Neural cell (in vitro differentiated cells): ENCODE results near the gene PLBD1. TPM values are rescaled to one million over a fixed set of nuclear protein-coding genes. Genes with fewer than 3 reads are reported as not detected.

Experiments
- H2AFZ ChIP-seq: fragments of 200-600, 300-800 bp; sonication (generic), shearing (Covaris generic); 2 replicates; pipeline ENCODE4 v1.6.0; 2014; ENCODE audit warnings: low read depth, mild to moderate bottlenecking, antibody characterized with exemption, low read length, moderate library complexity
- H3F3A ChIP-seq: fragments of 200-600 bp; shearing (Covaris generic); 2 replicates; pipeline ENCODE4 v1.6.1; 2016; ENCODE audit warnings: mild to moderate bottlenecking, moderate library complexity, mixed read lengths, antibody characterized with exemption, low read length; ENCODE audit not compliant: insufficient read depth, poor library complexity, severe bottlenecking
- H3K27ac ChIP-seq: fragments of 200-600, 300-800 bp; sonication (generic), shearing (Covaris generic); 2 replicates; pipeline ENCODE4 v1.5.1; 2014; ENCODE audit warnings: mild to moderate bottlenecking, low read length, moderate library complexity
- H3K27me3 ChIP-seq: fragments of 300-800, 200-600 bp; sonication (generic), shearing (Covaris generic); 2 replicates; pipeline ENCODE4 v1.6.0; 2014; ENCODE audit warnings: mild to moderate bottlenecking, low read depth, low read length, moderate library complexity; ENCODE audit not compliant: insufficient read depth
- H3K36me3 ChIP-seq: fragments of 300-800, 200-600 bp; sonication (generic), shearing (Covaris generic); 2 replicates; pipeline ENCODE4 v1.5.1; 2014; ENCODE audit warnings: mild to moderate bottlenecking, antibody characterized with exemption, low read length, moderate library complexity; ENCODE audit not compliant: insufficient read depth
- H3K4me2 ChIP-seq: fragments of 300-800, 200-600 bp; sonication (generic), shearing (Covaris generic); 2 replicates; pipeline ENCODE4 v1.6.0; 2014; ENCODE audit warnings: mild to moderate bottlenecking, low read length
- H3K4me3 ChIP-seq: fragments of 300-800, 200-600 bp; sonication (generic), shearing (Covaris generic); 2 replicates; pipeline ENCODE4 v1.5.1; 2014; ENCODE audit warnings: mild to moderate bottlenecking, low read length, moderate library complexity
- H3K79me2 ChIP-seq: fragments of 200-600 bp; shearing (Covaris generic); replicated peaks from 2 replicates; pipeline ENCODE4 v1.6.0; 2014; ENCODE audit warnings: mild to moderate bottlenecking, low read length, moderate library complexity; ENCODE audit not compliant: insufficient read depth
- H3K9ac ChIP-seq: fragments of 300-800, 200-600 bp; sonication (generic), shearing (Covaris generic); 2 replicates; pipeline ENCODE4 v1.6.1; 2016; ENCODE audit warnings: mild to moderate bottlenecking, low read length, mixed read lengths
- H3K9me2 ChIP-seq: fragments of 200-600 bp; shearing (Covaris generic); 2 replicates; pipeline ENCODE4 v1.6.1; 2016; ENCODE audit warnings: mild to moderate bottlenecking, low read length, mixed read lengths; ENCODE audit not compliant: insufficient read depth
- H3K9me3 ChIP-seq: fragments of 200-600, 300-800 bp; sonication (generic), shearing (Covaris generic); 2 replicates; pipeline ENCODE4 v1.6.1; 2016; ENCODE audit warnings: mild to moderate bottlenecking, mixed run types, low read length, moderate library complexity, mixed read lengths
- H4K20me1 ChIP-seq: fragments of 200-600 bp; shearing (Covaris generic); 2 replicates; pipeline ENCODE4 v1.6.1; 2016; ENCODE audit warnings: mild to moderate bottlenecking, mixed run types; ENCODE audit not compliant: insufficient read depth
- EP300 ChIP-seq: fragments of 450-650 bp; conservative IDR thresholded peaks from 2 replicates; pipeline ENCODE4 v1.6.1; 2014; ENCODE audit warnings: antibody characterized with exemption, mild to moderate bottlenecking, moderate library complexity; ENCODE audit not compliant: poor library complexity, severe bottlenecking
- EZH2 ChIP-seq: fragments of 200-600, 300-800 bp; shearing (Covaris generic), sonication (generic); IDR thresholded peaks from 2 replicates; pipeline ENCODE4 v1.6.1; 2014; ENCODE audit warnings: antibody characterized with exemption, low read length, borderline replicate concordance, mild to moderate bottlenecking; ENCODE audit not compliant: insufficient read depth, poor library complexity, severe bottlenecking
- MXI1 ChIP-seq: fragments of 450-650 bp; conservative IDR thresholded peaks from 2 replicates; pipeline ENCODE4 v1.6.1; 2014; ENCODE audit warnings: antibody characterized with exemption, mild to moderate bottlenecking; ENCODE audit not compliant: poor library complexity, severe bottlenecking
- POLR2AphosphoS5 ChIP-seq: IDR thresholded peaks from 2 replicates; pipeline ENCODE4 v1.6.1; 2012
- RAD21 ChIP-seq: fragments of 450-650 bp; conservative IDR thresholded peaks from 2 replicates; pipeline ENCODE4 v1.6.1; 2014; ENCODE audit warnings: antibody characterized with exemption, mild to moderate bottlenecking, moderate library complexity
- SMC3 ChIP-seq: fragments of 450-650 bp; conservative IDR thresholded peaks from 2 replicates; pipeline ENCODE4 v1.6.1; 2014; ENCODE audit warnings: antibody characterized with exemption, mild to moderate bottlenecking, moderate library complexity; ENCODE audit not compliant: poor library complexity
- TAF1 ChIP-seq: IDR thresholded peaks from 2 replicates; pipeline ENCODE4 v1.6.1; 2012; ENCODE audit warnings: low read depth
- polyA plus RNA-seq: library from polyadenylated mRNA; depleted of rRNA; stranded (reverse); fragments of >200 nt; gene quantifications from 2 replicates; pipeline ENCODE4 v1.2.3, GENCODE V29; 2014
- TF ChIP-seq, protein P1 (sequence below): fragments of 450-650 bp; IDR thresholded peaks from 2 replicates; pipeline ENCODE4 v1.5.1; 2014; ENCODE audit warnings: antibody characterized with exemption, mild to moderate bottlenecking, moderate library complexity; ENCODE audit not compliant: poor library complexity, severe bottlenecking
- TF ChIP-seq, protein P2 (sequence below): IDR thresholded peaks from 2 replicates; pipeline ENCODE4 v1.6.1; 2012; ENCODE audit warnings: borderline replicate concordance

Gene PLBD1
- polyA plus RNA-seq, 1 donor from 2014 or later: not detected

DNA sequence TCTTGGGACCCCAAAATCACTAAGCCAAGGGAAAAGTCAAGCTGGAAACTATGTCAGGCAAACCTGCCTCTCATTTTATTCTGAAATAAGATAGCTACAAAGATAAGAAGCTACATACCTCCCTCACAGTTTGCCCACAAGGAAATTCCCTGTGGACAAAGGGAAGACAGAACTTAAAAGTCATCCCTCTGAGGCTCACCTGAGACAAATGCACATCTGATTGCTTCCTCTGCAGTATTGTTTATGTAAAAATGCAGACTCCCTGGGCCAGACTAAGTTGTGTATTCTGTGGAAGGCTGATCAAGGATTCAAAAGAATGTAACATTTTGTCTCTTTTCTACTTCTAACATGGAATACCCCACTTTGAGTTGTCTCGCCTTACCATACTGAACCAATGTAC, 2.5 kb upstream of the PLBD1 start:
- Histone ChIP-seq H3K9me3 (no peaks in the 10 kb centered on the region), H3K9ac (no peak overlapping the region), H3K27me3 (peaks cover 8% of the 10 kb centered on the region), H3F3A (no peaks in the 10 kb centered on the region), H3K79me2 (no peaks in the 10 kb centered on the region), H4K20me1 (no peaks in the 10 kb centered on the region), H3K9me2 (no peaks in the 10 kb centered on the region), H2AFZ (no peak overlapping the region), H3K36me3 (no peaks in the 10 kb centered on the region), H3K27ac (no peak overlapping the region), H3K4me2 (no peak overlapping the region), H3K4me3 (no peak overlapping the region)
- TF ChIP-seq POLR2AphosphoS5: no peak
- TF ChIP-seq RAD21: no peak
- TF ChIP-seq TAF1: no peak
- TF ChIP-seq, protein P1, sequence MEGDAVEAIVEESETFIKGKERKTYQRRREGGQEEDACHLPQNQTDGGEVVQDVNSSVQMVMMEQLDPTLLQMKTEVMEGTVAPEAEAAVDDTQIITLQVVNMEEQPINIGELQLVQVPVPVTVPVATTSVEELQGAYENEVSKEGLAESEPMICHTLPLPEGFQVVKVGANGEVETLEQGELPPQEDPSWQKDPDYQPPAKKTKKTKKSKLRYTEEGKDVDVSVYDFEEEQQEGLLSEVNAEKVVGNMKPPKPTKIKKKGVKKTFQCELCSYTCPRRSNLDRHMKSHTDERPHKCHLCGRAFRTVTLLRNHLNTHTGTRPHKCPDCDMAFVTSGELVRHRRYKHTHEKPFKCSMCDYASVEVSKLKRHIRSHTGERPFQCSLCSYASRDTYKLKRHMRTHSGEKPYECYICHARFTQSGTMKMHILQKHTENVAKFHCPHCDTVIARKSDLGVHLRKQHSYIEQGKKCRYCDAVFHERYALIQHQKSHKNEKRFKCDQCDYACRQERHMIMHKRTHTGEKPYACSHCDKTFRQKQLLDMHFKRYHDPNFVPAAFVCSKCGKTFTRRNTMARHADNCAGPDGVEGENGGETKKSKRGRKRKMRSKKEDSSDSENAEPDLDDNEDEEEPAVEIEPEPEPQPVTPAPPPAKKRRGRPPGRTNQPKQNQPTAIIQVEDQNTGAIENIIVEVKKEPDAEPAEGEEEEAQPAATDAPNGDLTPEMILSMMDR: no peak
- TF ChIP-seq, protein P2, sequence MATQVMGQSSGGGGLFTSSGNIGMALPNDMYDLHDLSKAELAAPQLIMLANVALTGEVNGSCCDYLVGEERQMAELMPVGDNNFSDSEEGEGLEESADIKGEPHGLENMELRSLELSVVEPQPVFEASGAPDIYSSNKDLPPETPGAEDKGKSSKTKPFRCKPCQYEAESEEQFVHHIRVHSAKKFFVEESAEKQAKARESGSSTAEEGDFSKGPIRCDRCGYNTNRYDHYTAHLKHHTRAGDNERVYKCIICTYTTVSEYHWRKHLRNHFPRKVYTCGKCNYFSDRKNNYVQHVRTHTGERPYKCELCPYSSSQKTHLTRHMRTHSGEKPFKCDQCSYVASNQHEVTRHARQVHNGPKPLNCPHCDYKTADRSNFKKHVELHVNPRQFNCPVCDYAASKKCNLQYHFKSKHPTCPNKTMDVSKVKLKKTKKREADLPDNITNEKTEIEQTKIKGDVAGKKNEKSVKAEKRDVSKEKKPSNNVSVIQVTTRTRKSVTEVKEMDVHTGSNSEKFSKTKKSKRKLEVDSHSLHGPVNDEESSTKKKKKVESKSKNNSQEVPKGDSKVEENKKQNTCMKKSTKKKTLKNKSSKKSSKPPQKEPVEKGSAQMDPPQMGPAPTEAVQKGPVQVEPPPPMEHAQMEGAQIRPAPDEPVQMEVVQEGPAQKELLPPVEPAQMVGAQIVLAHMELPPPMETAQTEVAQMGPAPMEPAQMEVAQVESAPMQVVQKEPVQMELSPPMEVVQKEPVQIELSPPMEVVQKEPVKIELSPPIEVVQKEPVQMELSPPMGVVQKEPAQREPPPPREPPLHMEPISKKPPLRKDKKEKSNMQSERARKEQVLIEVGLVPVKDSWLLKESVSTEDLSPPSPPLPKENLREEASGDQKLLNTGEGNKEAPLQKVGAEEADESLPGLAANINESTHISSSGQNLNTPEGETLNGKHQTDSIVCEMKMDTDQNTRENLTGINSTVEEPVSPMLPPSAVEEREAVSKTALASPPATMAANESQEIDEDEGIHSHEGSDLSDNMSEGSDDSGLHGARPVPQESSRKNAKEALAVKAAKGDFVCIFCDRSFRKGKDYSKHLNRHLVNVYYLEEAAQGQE: no peak
- TF ChIP-seq EP300: no peak
- TF ChIP-seq SMC3: no peak
- TF ChIP-seq MXI1: no peak
- no peak for TF ChIP-seq EZH2

DNA sequence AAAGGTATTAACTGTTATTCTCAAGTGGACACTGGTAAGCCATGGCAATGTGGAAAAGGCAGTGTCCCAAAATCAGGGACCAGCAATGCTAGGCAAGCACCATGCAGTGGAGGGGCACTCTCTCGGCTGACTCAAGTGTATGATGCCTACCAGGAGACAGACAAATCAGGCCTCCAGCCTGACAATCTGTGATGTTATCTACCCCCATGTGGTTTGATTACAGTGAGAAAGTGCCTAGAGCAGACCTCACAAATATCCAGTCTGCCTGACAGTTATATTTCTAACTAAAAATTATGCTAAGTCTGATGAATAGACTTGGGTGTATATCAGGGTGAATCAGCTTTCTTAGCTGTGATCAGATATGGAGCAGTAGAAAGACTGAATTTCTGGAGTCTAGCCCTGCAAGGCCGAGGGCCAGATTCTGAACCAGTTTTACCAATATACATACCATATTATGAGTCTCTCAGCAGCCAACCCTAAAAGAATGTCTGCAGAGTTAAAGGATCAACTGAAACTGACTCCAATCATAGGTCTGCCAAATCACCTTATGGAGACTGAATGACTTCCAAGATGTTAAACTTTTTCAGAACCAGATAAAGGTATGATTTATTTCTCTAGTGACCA, 3.2 kb downstream of the PLBD1 start:
- peaks cover 8% of the 10 kb centered on the region for H3K27me3 ChIP-seq
- no peak overlapping the region for H3K4me3 ChIP-seq
- no peak overlapping the region for H3K4me2 ChIP-seq
- no peak overlapping the region for H2AFZ ChIP-seq
- H3K9ac ChIP-seq: no peak overlapping the region
- no peaks in the 10 kb centered on the region for H3K79me2 ChIP-seq
- no peaks in the 10 kb centered on the region for H3K36me3 ChIP-seq
- H4K20me1 ChIP-seq: no peaks in the 10 kb centered on the region
- TF ChIP-seq TAF1 (no peak), EZH2 (no peak), RAD21 (no peak), MXI1 (no peak), SMC3 (no peak), EP300 (no peak)
- TF ChIP-seq, protein P1: no peak
- TF ChIP-seq, protein P2: no peak
- no peaks in the 10 kb centered on the region for H3K9me2 ChIP-seq
- H3K9me3 ChIP-seq: no peaks in the 10 kb centered on the region
- H3K27ac ChIP-seq: no peak overlapping the region
- H3F3A ChIP-seq: no peaks in the 10 kb centered on the region
